Right ventricle myocardium inferior (tissue), 1 donor: ENCODE measurements around the gene LRRK2. TPM values are rescaled to one million over a fixed set of nuclear protein-coding genes. Genes with fewer than 3 reads are reported as not detected.
"Not testable (repeated sequence)": the region's sequence is repeated elsewhere in the genome, so short reads cannot be mapped to it uniquely, and the experiment has no call there.

Experiments
- ATAC-seq: fragments of 200-7000 bp; cut with Tn5 transposase; one replicate; pipeline ENCODE4 v1.9.1; 2020; ENCODE audit warnings: mild to moderate bottlenecking, moderate library complexity
- DNase-seq: peaks from one replicate; pipeline ENCODE4 v3.0.0; 2021; ENCODE audit errors: missing footprints
- intact Hi-C: fragments of 100-400 bp; cut with DNase I; formaldehyde crosslinking; loops from one replicate; pipeline ENCODE4 v1.11.0; 2022
- total RNA-seq: library from RNA; stranded (reverse); fragmentation: NEBNext Ultra II Directional; extraction: Animal tissue kit (Norgen Biotek cat#: 25700); gene quantifications from one replicate; pipeline ENCODE4 v1.2.1, GENCODE V29; 2021
- donor health status: DM: no; HTN: yes; CAD: no; lungs with severe emphysema.

LRRK2 gene
- total RNA-seq, 1 donor from 2014 or later: 8.4 TPM

- intact Hi-C loops: no loop called here
- DNase-seq: no peak
- ATAC-seq: no peak
Measured at GRCh38 chr12:40236357-40236850, 11.6 kb downstream of the LRRK2 start.

- intact Hi-C loops: no loop called here
- DNase-seq: no peak
- ATAC-seq: no peak
Measured at GRCh38 chr12:40238266-40238902, 13.6 kb downstream of the LRRK2 start.

GRCh38 chr12:40238979-40239378 is 14.2 kb downstream of the LRRK2 start:
- ATAC-seq (no peak), DNase-seq (no peak)
- intact Hi-C loops: no loop called here

DNA sequence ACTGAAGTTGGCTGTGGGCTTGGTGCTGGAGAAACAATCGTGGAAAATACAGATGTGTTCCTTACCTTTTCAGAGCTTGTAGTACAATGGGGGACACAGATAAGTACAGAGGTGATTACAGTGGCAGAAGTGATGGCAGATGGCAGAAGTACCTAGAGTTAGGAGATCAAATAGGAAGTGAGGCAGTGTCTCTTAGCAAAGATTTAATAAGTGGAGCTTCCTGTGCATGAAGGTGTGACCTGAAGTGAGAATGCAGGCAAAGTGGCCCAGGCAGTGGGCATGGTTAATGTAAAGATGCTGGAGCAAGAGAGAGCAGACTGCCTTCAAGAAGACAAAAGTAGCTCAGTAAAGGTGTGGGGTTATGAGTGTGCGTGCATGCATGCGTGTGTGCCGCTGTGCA is 16.0 kb downstream of the LRRK2 start:
- DNase-seq: no peak
- intact Hi-C loops: no loop called here
- no peak for ATAC-seq

DNA sequence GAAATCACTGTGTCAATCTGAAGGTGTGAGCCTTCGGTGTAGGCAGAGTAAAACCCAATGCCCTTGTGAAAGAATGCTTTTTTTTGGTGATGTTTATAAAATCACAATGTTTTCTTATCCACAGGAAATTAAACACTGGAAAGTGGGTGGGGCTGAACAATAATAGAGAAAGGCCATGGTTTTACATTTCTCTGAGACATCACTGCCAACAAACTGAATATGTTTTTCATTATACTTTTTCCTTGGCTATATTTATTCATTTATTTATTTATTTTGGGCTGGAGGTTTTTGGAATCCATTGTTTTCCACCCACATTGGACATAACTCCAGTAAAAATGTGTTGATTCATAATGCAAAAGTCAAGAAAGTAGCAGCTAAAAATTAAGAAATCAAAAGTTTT is 16.9 kb downstream of the LRRK2 start:
- intact Hi-C loops: no loop called here
- no peak for DNase-seq
- no peak for ATAC-seq

GRCh38 chr12:40244526-40245156 is 19.8 kb downstream of the LRRK2 start:
- intact Hi-C loops, DNase-seq, ATAC-seq: not testable (repeated sequence)

- ATAC-seq: no peak
- intact Hi-C loops: no loop called here
Measured at GRCh38 chr12:40248034-40248433, 23.2 kb downstream of the LRRK2 start.

GRCh38 chr12:40248585-40249297 is 23.9 kb downstream of the LRRK2 start:
- no peak for ATAC-seq
- DNase-seq: no peak

More at GRCh38 chr12:40248034-40248433, 23.2 kb downstream of the LRRK2 start:
- no peak for DNase-seq

DNA sequence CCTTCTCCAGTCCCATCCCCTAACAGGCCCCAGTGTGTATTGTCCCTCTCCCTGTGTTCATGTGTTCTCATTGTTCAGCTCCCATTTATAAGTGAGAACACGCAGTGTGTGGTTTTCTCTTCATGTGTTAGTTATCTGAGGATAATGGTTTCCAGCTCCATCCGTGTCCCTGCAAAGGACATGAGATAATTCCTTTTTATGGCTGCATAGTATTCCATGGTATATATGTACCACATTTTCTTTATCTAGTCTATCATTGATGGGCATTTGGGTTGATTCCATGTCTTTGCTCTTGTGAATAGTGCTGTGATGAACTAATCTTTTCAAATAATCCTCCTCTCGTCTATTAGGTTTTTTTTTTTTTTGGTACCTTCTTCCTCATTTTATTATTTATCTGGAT is 25.9 kb downstream of the LRRK2 start:
- ATAC-seq, intact Hi-C loops, DNase-seq: not testable (repeated sequence)

More at GRCh38 chr12:40248585-40249297, 23.9 kb downstream of the LRRK2 start:
- intact Hi-C loops: no loop called here

- DNase-seq (no peak), ATAC-seq (no peak)
- intact Hi-C loops: no loop called here
Measured at GRCh38 chr12:40253936-40254335, 29.1 kb downstream of the LRRK2 start.

DNA sequence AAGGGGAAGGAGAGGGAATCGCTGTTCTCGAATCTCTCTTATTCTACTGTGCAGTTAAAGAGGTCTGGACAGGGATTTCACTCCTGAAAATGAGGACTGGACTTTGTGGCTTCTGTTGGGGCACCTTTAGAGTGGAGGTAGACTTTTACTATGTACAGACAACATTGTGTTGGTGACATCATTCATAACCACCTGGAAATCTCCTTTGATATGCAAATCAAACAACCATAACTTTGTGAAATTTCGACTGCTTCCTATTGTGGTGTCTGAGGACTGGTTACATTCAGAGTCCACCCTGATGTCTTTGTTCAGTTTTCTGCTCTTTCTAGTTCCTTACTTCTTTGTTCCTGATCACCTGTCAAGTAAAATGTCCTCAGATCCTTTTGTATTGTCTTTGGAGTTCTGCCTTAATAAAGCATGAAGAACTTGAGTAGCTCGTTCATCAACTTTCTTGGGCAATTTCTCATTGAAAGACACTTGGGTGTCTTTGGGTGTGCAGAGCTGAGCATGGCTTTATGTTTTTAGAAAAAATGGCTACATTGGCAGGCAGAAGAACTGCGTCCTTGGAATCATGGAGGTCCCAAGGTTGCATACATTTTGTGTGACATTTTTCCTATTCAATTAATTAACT is 29.8 kb downstream of the LRRK2 start:
- intact Hi-C loops: no loop called here
- ATAC-seq (no peak), DNase-seq (no peak)

- no peak for ATAC-seq
- intact Hi-C loops: no loop called here
Measured at GRCh38 chr12:40258371-40258770, 33.6 kb downstream of the LRRK2 start.

GRCh38 chr12:40261937-40262336 is 37.1 kb downstream of the LRRK2 start:
- ATAC-seq: no peak
- no peak for DNase-seq
- intact Hi-C loops: no loop called here

More at GRCh38 chr12:40258371-40258770, 33.6 kb downstream of the LRRK2 start:
- DNase-seq: no peak

GRCh38 chr12:40262657-40263056 is 37.9 kb downstream of the LRRK2 start:
- DNase-seq (no peak), ATAC-seq (no peak)
- intact Hi-C loops: no loop called here

- no peak for DNase-seq
- ATAC-seq: no peak
- intact Hi-C loops: no loop called here
Measured at GRCh38 chr12:40263616-40264409, 39.0 kb downstream of the LRRK2 start.

GRCh38 chr12:40271981-40272664 is 47.3 kb downstream of the LRRK2 start:
- no peak for DNase-seq
- intact Hi-C loops: no loop called here
- ATAC-seq: no peak

DNA sequence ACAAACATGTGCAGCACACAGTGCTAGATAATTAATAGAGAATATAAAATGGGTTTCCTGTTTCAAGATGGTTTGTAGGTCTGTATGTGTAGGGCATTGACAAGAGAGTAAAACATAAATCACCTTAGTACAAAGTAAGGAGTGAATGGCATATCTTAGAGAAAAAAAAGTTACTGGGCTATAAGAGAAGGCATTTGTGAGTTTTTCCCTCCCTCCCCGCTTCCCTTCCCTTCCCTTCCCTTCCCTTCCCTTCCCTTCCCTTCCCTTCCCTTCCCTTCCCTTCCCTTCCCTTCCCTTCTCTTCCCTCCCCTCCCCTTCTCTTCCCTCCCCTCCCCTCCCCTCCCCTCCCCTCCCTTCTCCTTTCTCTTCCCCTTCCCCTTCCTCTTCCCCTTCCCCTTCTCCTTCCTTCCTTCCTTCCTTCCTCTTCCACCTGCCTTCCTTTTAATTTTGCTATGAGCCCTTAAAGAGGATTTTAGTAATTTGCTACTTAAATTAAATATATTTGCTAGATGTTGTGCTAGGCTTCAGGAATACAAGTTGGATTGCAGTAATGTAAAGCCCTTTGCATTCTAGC is 57.1 kb downstream of the LRRK2 start:
- DNase-seq (no peak), ATAC-seq (no peak)
- intact Hi-C loops: no loop called here

- ATAC-seq: no peak
- no peak for DNase-seq
- intact Hi-C loops: no loop called here
Measured at GRCh38 chr12:40286583-40286982, 61.8 kb downstream of the LRRK2 start.
